ENCODE results near the gene PLCB4.
"Not testable (repeated sequence)": the region's sequence is repeated elsewhere in the genome, so short reads cannot be mapped to it uniquely, and the experiment has no call there.

DNA sequence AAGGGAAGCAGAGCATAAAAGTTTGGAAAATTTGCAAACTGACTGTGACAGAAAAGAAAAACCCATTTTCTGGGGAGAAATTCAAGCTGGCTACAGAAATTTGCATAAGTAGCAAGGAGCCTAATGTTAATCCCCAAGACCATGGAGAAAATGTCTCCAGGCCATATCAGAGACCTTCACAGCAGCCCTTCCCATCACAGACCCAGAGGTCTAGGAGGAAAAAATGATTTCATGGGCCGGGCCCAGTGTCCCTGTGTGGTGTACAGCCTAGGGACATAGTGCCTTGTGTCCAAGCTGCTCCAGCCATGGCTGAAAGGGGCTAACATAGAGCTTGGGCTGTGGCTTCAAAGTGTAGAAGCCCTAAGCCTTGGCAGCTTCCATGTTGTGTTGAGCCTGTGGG, 83.3 kb downstream of the PLCB4 start:
- not testable (repeated sequence) for TF ChIP-seq ZFP3 (tag by site-specific recombination; IDR thresholded peaks at IDR 0.05; ENCODE audit: low read depth); ZNF768 (tag by site-specific recombination; IDR thresholded peaks at IDR 0.05); ZNF280D (tag by site-specific recombination; IDR thresholded peaks at IDR 0.05); ZBTB7A (tag by site-specific recombination; IDR thresholded peaks at IDR 0.05; ENCODE audit: low read depth); CTCF (tag by site-specific recombination; IDR thresholded peaks at IDR 0.05); ZBTB1 (tag by site-specific recombination; IDR thresholded peaks at IDR 0.05); ZNF473 (tag by site-specific recombination; IDR thresholded peaks at IDR 0.05); YY1 (tag by site-specific recombination; IDR thresholded peaks at IDR 0.05); ZNF169 (tag by site-specific recombination; IDR thresholded peaks at IDR 0.05); ZNF747 (tag by site-specific recombination; IDR thresholded peaks at IDR 0.05); ZNF366 (tag by site-specific recombination; conservative IDR thresholded peaks at IDR 0.05); SP2 (tag by site-specific recombination; IDR thresholded peaks at IDR 0.05)
- TF ChIP-seq, protein P1, sequence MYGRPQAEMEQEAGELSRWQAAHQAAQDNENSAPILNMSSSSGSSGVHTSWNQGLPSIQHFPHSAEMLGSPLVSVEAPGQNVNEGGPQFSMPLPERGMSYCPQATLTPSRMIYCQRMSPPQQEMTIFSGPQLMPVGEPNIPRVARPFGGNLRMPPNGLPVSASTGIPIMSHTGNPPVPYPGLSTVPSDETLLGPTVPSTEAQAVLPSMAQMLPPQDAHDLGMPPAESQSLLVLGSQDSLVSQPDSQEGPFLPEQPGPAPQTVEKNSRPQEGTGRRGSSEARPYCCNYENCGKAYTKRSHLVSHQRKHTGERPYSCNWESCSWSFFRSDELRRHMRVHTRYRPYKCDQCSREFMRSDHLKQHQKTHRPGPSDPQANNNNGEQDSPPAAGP (tag by site-specific recombination; IDR thresholded peaks at IDR 0.05), result not testable (repeated sequence)
- TF ChIP-seq, protein P2, sequence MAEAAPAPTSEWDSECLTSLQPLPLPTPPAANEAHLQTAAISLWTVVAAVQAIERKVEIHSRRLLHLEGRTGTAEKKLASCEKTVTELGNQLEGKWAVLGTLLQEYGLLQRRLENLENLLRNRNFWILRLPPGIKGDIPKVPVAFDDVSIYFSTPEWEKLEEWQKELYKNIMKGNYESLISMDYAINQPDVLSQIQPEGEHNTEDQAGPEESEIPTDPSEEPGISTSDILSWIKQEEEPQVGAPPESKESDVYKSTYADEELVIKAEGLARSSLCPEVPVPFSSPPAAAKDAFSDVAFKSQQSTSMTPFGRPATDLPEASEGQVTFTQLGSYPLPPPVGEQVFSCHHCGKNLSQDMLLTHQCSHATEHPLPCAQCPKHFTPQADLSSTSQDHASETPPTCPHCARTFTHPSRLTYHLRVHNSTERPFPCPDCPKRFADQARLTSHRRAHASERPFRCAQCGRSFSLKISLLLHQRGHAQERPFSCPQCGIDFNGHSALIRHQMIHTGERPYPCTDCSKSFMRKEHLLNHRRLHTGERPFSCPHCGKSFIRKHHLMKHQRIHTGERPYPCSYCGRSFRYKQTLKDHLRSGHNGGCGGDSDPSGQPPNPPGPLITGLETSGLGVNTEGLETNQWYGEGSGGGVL (tag by site-specific recombination; IDR thresholded peaks at IDR 0.05), result not testable (repeated sequence)

Data from HEK293 (cell line).